Hematopoietic multipotent progenitor cell treated with erythropoietin and hydrocortisone succinate and interleukin-3 and kit ligand, for 4 days (in vitro differentiated cells): ENCODE data around the gene TRIM64.
"Not testable (repeated sequence)": the region's sequence is repeated elsewhere in the genome, so short reads cannot be mapped to it uniquely, and the experiment has no call there.

Source experiments
- DNase-seq: peaks from one replicate; pipeline ENCODE4 v3.0.0-alpha.2; 2015

Gene TRIM64

GRCh38 chr11:89965737-89966136 lies at the start of gene TRIM64:
Gene TRIM64, plus strand, starts transcription at chr11:89966037. Its CDS starts 2,467 bp downstream, at chr11:89968504.
- DNase-seq, result not testable (repeated sequence)

GRCh38 chr11:89922195-89922660 lies 43.6 kb upstream of the TRIM64 start, which contains the start of gene TRIM49D1:
Gene TRIM49D1, minus strand, starts transcription at chr11:89922245. Its CDS starts 4,535 bp downstream, at chr11:89917710.
- DNase-seq, result no peak

GRCh38 chr11:89923764-89924163 lies 42.1 kb upstream of the TRIM64 start, which contains the start of gene TRIM49D2:
Gene TRIM49D2, plus strand, starts transcription at chr11:89924064. Its CDS starts 2,698 bp downstream, at chr11:89926762.
- DNase-seq, result not testable (repeated sequence)

GRCh38 chr11:89960833-89961232 lies 5.0 kb upstream of the TRIM64 start:
- DNase-seq, result not testable (repeated sequence)
